AG08396 (cell line): Measurements from ENCODE around the gene CAP1.
A peak's percentile ranks its signal among the peaks of the same experiment; 100 is the strongest.

ENCODE experiments used
- DNase-seq: peaks from one replicate; pipeline ENCODE4 v3.0.0; 2012; ENCODE audit warnings: low spot score, mixed read lengths

Gene CAP1

DNA sequence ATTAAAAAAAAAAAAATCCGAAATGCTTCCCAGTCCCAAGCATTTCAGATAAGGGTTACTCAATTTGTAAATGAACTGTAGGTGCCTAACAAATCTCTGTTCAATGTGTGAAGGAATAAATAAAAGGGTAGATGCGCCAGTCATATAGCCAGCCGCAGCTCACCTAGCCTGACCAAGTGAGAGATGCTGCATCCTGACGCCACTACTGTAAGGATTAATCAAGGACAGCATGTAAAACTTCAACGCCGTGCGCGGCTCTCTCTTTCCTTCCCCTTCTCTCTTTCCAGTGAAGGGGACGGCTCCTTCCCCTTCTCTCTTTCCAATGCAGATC lies 56.1 kb downstream of the CAP1 start:
- no peak for DNase-seq

DNA sequence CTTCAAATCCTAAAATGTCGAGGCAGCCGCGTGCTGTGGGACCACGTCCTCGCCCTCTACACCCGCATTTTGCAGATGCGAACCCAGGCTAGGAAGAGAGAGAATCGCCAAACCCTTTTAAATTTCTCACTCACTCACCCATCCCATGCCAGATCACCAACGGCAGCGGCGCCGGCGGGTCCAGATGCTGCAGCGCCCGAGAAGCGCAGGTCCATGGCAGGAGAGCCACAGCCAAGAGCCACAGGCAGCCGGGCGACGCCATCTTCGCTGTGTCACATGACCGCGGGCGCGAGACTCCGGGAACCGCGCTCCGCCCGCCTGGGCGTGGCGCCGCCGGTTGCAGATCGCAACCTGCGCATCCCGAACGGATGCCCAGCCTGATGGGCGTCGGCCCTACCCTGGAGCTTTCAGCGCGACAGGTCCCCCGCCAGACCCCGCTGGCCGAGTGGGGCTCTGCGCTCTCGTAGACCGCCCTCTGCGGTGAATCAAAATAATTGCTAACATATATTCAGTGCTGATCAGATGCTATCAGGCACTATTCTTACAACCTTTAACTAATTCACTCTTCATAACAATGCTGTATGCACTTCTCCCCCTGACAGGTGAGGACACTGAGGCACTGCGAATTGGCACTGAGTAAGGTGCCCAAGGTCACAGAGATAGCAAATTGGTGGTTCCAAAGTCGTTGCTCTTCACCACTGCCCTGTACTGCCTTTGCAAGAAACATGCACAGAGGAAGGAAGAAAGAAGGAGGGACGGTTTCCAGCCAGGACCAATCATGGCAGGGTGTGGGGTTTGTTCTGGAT lies 56.7 kb downstream of the CAP1 start, which contains the start of gene PPT1:
Gene PPT1 (minus strand): TSS at position 276 of the 806 bp plus-strand sequence. CDS start 14 bp downstream, at position 262.
- DNase-seq = peak; percentile 89

DNA sequence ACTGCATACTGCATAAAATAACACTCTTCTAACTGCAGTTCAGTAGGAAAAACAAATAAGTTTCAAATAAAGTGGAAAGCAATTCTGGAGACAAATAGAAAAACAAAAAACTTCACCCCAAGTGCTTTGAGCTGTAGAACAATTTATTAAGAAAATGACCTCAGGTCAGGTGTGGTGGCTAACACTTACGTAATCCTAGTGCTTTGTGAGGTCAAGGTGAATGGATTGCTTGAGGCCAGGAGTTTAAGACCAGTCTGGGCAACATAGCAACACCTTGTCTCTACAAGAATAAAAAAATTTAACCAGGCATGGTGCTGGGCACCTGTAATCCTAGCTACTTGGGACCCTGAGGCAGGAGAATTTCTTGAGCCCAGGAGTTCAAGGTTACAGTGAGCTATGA lies 61.5 kb downstream of the CAP1 start:
- no peak for DNase-seq

DNA sequence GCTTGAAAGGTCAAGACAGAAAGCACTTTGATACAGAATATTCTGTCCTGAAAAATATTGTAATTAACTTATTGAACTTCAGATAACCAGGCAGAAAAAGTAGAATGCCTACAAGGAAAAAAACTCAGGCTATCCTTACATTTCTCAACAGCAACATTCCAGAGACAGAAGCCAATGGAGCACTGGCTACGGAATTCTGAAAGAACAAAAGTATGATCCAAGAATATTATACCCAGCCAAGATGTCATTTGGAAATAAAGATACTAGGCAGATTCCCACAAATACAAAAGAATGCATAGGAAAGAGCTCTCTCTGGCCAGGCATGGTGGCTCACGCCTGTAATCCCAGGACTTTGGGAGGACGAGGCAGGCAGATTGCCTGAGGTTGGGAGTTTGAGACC lies 62.4 kb downstream of the CAP1 start:
- DNase-seq = no peak

DNA sequence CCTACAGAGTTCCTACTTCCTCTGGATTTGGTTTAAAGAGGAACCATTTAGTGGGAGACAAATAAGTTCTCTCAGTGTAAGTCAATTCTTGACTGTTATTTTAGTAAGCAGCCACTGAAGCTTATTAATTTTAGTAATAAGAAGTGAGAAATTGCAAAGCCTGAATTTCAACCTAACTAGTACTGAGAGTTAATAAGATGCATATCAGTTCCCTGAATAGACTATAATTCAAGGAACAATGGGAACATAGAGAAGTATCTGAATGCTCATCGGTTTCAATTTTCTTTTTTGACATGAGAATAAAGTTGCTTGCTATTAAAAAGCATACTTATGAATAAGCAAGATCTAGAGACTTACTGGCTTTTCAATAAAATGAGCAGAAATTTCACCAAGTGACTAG lies 64.5 kb downstream of the CAP1 start:
- DNase-seq = no peak

DNA sequence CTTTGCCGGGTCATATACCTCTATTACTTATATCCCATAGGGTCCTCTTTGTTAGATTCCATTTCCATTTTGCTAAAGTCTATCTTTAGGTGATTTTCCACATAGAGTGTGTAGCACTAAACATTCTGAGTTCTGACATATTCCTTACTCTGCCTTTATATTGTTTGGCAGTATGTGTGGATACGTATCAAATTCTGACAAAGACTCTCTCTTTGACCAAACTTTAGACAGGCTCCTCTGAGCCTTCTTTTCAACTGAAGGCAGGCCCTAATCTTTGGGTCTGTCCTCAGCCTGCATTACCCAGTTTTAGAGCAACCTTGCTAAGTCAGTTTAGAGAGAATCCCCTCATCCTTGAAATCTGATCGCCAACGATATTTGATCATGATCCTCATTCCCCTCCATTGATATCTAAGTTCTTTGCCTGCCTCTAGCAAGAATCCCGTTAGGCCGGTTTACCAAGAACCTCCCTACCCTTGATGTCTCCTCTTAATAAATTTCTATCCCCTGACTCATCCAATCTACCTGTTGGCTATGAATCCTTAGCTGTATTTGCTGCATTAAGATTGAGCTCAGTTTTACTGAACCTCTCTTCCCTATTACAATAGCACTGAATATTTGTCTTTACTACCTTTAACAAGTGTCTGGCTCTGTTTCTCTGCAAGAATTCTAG lies 66.9 kb downstream of the CAP1 start:
- DNase-seq = no peak

DNA sequence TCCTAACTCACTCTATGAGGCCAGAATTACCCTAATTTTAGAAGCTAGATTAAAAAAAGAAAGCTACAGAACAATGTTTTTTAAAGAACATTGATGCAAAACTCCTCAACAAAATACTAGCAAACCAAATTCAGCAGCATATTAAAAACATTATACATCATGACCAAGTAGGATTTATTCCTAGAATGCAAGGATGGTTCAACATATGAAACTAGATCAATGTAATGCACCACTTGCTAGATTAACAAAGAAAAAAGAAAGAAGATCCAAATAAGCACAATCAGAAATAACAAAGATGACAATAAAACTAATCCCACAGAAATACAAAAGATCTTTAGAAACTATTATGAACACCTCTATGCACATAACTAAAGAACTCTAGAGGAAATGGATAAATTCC lies 69.9 kb downstream of the CAP1 start:
- no peak for DNase-seq

DNA sequence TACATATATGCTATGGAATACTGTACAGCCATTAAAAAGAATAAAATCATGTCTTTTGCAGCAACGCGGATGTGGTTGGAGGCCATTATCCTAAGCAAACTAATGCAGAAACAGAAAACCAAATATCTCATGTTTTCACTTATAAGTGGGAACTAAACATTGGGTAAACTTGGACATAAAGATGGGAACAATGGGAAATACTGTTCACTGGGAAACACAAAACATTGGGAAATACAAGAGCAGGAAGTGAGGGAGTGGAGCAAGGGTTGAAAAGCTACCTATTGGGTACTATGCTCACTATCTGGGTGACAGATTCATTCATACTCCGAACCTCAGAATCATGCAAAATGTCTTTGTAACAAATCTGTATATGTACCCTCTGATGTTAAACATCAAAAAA lies 73.9 kb downstream of the CAP1 start:
- DNase-seq = no peak

DNA sequence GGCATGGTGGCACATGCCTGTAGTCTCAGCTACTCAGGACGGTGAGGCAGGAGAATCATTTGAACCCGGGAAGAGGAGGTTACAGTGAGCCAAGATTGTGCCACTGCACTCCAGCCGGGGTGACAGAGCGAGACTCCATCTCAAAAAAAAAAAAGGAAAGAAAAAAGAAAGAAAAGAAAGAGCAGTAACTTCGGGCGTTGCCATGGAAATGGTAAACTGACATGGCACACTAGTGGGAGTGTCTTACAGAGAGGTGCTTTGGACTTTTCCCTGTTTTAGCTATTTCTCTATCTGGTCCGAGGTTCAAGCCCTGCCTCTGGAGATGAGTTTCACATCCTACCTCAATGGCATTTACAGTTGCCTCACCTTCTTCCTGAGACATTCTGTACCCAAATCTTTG lies 79.6 kb downstream of the CAP1 start:
- no peak for DNase-seq
